Cardiac muscle cell (in vitro differentiated cells and primary cell): ENCODE measurements around the gene MYLK4. TPM values are rescaled to one million over a fixed set of nuclear protein-coding genes. Genes with fewer than 3 reads are reported as not detected.

Experiments used
- DNase-seq, 2 donors: peaks; one replicate each; pipeline versions ENCODE4 v3.0.0 to v3.0.0-alpha.2; 2010 to 2017; ENCODE audit warnings: low read depth in 1 of 2, low spot score in 1 of 2
- H3K27ac ChIP-seq: fragments of 200-600 bp; sonication (generic); 2 replicates; pipeline ENCODE4 v1.5.1; 2016
- H3K27me3 ChIP-seq: fragments of 200-600 bp; sonication (generic); 2 replicates; pipeline ENCODE4 v1.6.0; 2016; ENCODE audit warnings: control low read depth
- H3K36me3 ChIP-seq: fragments of 200-600 bp; sonication (generic); 2 replicates; pipeline ENCODE4 v1.5.1; 2016; ENCODE audit warnings: control low read depth
- H3K4me1 ChIP-seq: fragments of 200-600 bp; sonication (generic); 2 replicates; pipeline ENCODE4 v1.8.1; 2017; ENCODE audit warnings: low read depth, mild to moderate bottlenecking, mixed run types
- H3K4me3 ChIP-seq: fragments of 200-600 bp; sonication (generic); 2 replicates; pipeline ENCODE4 v1.5.1; 2016; ENCODE audit warnings: mild to moderate bottlenecking
- H3K9me3 ChIP-seq: fragments of 200-600 bp; sonication (generic); 2 replicates; pipeline ENCODE4 v1.5.1; 2017; ENCODE audit warnings: low read depth, mild to moderate bottlenecking, control low read depth
- polyA plus RNA-seq: library from polyadenylated mRNA; unstranded; fragments of >200 nt; fragmentation: Nextera tagmentation; extraction: Ambion mirVana; gene quantifications from 2 replicates; pipeline ENCODE4 v1.2.1, GENCODE V29; 2016
- total RNA-seq: library from RNA; depleted of rRNA; stranded (reverse); fragments of >200 nt; gene quantifications from 2 replicates; pipeline ENCODE4 v1.2.3, GENCODE V29; 2016
- TF ChIP-seq, protein P1 (sequence below): IDR thresholded peaks from 2 replicates; pipeline ENCODE4 v1.5.1; 2012; ENCODE audit warnings: low read depth, mild to moderate bottlenecking, low read length

The MYLK4 gene
- total and polyA plus RNA-seq, 2 experiments from 2014 or later: 0.23 to 0.69 TPM

DNA sequence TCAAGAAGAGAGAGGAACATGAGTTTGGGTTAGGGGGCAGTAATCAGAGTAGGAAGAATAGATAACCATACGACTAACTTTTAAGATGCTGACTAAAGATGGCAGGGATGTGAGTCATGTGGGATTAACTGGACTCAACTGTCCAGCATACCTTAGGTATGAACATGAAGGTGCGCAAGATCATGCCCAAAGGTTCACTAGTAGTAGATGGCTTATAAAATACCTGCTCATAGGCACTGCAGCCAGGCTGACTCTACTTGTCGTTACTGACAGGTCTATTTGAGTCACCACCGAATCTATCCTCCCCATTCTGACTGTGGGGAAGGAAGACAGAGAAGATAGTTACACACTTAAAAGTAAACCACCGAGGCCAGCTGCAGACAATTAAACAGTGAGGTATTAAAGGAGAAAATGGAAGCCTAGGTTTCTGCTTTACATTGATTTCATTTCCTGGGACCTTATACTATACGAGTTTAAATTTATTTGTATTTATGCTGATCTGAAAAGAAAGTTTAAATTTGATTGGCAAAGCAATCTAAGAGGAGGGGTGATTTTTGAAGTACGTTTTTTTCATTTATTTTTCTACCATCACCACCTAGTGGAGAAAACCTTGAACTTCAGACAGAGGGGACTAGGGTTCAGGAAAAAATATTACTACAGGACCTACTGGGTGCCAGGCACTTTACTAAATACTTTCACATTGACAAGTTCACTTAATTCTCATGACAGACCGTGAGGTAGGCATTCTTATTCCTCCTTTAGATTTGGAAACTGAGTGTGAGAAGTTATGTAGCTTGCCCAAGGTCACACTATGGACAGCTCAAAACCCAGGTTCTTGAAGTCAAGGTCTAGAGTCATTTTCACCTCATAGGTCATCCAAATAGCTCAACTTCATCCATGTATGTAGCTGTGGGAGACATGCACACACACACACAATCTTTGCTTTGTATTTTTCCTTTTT lies 10.4 kb upstream of the MYLK4 start:
- Histone ChIP-seq H3K27me3 (no peaks in the 10 kb centered on the region), H3K36me3 (no peaks in the 10 kb centered on the region), H3K4me1 (peaks cover 11% of the 10 kb centered on the region), H3K27ac (no peak overlapping the region), H3K4me3 (no peak overlapping the region), H3K9me3 (no peaks in the 10 kb centered on the region)
- TF ChIP-seq, protein P1, sequence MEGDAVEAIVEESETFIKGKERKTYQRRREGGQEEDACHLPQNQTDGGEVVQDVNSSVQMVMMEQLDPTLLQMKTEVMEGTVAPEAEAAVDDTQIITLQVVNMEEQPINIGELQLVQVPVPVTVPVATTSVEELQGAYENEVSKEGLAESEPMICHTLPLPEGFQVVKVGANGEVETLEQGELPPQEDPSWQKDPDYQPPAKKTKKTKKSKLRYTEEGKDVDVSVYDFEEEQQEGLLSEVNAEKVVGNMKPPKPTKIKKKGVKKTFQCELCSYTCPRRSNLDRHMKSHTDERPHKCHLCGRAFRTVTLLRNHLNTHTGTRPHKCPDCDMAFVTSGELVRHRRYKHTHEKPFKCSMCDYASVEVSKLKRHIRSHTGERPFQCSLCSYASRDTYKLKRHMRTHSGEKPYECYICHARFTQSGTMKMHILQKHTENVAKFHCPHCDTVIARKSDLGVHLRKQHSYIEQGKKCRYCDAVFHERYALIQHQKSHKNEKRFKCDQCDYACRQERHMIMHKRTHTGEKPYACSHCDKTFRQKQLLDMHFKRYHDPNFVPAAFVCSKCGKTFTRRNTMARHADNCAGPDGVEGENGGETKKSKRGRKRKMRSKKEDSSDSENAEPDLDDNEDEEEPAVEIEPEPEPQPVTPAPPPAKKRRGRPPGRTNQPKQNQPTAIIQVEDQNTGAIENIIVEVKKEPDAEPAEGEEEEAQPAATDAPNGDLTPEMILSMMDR: peak; percentile 46
- DNase-seq: no peak

- H3K27me3 ChIP-seq: no peaks in the 10 kb centered on the region
- no peaks in the 10 kb centered on the region for H3K36me3 ChIP-seq
- TF ChIP-seq, protein P1: no peak
- H3K9me3 ChIP-seq: no peaks in the 10 kb centered on the region
- no peak for DNase-seq
- peak overlapping the region; percentile 57 for H3K27ac ChIP-seq
- no peak overlapping the region for H3K4me3 ChIP-seq
- peaks cover 11% of the 10 kb centered on the region for H3K4me1 ChIP-seq
Observed at GRCh38 chr6:2758980-2759379, 8.3 kb upstream of the MYLK4 start.

- no peak overlapping the region for H3K4me3 ChIP-seq
- DNase-seq: no peak
- TF ChIP-seq, protein P1: no peak
- H3K27ac ChIP-seq: no peak overlapping the region
- no peaks in the 10 kb centered on the region for H3K36me3 ChIP-seq
- no peaks in the 10 kb centered on the region for H3K9me3 ChIP-seq
- peaks cover 16% of the 10 kb centered on the region for H3K4me1 ChIP-seq
- no peaks in the 10 kb centered on the region for H3K27me3 ChIP-seq
Observed at GRCh38 chr6:2756687-2757224, 6.0 kb upstream of the MYLK4 start.

- H3K27ac ChIP-seq: no peak overlapping the region
- TF ChIP-seq, protein P1: no peak
- no peak overlapping the region for H3K4me3 ChIP-seq
- no peaks in the 10 kb centered on the region for H3K36me3 ChIP-seq
- no peak for DNase-seq
- no peaks in the 10 kb centered on the region for H3K9me3 ChIP-seq
- H3K27me3 ChIP-seq: no peaks in the 10 kb centered on the region
- peaks cover 16% of the 10 kb centered on the region for H3K4me1 ChIP-seq
Observed at GRCh38 chr6:2756241-2756640, 5.5 kb upstream of the MYLK4 start.

GRCh38 chr6:2755456-2755855 lies 4.7 kb upstream of the MYLK4 start:
- TF ChIP-seq, protein P1: no peak
- H3K4me1 ChIP-seq: peaks cover 16% of the 10 kb centered on the region

More at GRCh38 chr6:2755456-2755855, 4.7 kb upstream of the MYLK4 start:
- Histone ChIP-seq H3K36me3 (no peaks in the 10 kb centered on the region), H3K27me3 (no peaks in the 10 kb centered on the region), H3K4me3 (no peak overlapping the region), H3K27ac (no peak overlapping the region), H3K9me3 (no peaks in the 10 kb centered on the region)
- no peak for DNase-seq
